Measurements from ENCODE around the gene COA8. TPM values are rescaled to one million over a fixed set of nuclear protein-coding genes. Genes with fewer than 3 reads are reported as not detected.
A peak's percentile ranks its signal among the peaks of the same experiment; 100 is the strongest.

COA8 gene
- total and polyA plus RNA-seq, 7 experiments from 2014 or later, result 13.6 to 51.3 (median 25.5) TPM

DNA sequence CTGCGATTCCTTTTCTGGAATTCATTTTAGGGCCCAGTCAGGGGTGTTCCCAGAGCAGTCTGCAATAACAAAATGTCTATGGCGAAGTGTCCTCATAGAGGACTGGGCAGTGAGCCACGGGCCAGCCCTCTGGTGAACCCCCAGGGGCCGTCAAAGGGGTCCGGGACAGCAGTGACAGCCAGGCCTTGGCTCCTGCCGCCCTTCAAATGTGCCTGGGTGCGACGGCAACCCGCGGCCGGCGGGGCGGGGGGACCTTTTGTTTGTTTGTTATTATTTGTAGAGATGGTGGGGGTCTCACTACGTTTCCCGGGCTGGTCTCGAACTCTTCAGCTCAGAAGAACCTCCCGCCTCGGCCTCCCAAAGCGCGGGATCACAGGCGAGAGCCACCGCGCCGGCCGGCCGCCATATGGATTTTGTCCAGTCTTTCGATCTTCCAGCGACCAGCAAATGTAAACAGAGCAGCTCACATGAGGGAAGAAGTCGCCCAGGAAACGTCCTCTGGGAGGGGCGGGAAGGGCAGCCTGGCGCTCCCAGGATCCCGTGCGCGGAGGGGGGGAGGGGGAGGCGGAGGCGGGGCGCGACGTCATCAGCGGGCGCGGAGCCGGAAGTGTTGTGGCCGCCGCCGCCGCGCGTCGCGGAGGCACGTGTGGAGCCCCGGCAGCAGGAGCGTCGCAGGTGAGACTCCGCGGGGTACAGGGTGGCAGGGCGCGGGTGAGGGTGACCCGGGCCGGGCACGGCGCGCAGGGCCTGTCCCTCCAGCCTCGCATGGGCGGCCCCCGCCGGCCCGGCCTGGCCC lies 34.0 kb upstream of the COA8 start, which contains the start of gene TRMT61A:
Gene TRMT61A (plus strand): TSS at position 610 of the 796 bp plus-strand sequence. CDS start 783 bp downstream, outside the sequence.
- intact Hi-C loops (cut with micrococcal nuclease), result loop anchor here (1.0 to 5.0 kb wide), 6 partner anchors 7 to 394 kb away; partner anchors contain the start of genes BAG5 (in 2 of the 2), COA8 (in 2 of the 2), EIF5 (in 1 of the 2) and KLC1 (in 1 of the 2)
- peaks cover 0 to 21% (median 1%) of the 10 kb centered on the region in 5 donors for H3K27me3 Mint-ChIP-seq
- peak within 1 kb of the TSS; percentile 96 for H3K4me3 ChIP-seq (ENCODE audit: low read length)
- peaks cover 30 to 39% (median 35%) of the 10 kb centered on the region in 7 donors for H3K4me1 Mint-ChIP-seq
- DNase-seq, result peak; percentile 58 to 80 (median 74)
- H3K9me3 ChIP-seq (ENCODE audit: control insufficient read depth in 2 of 3, low read length in 3 of 3), result no peaks in the 10 kb centered on the region
- POLR2A ChIA-PET, result interaction anchor here (0.7 to 2.4 kb wide), 5 partner anchors 10 to 194 kb away, joined by 3 to 15 read pairs (median 4); partner anchors contain the start of genes BAG5, COA8 and EIF5
- no peaks in the 10 kb centered on the region for H3K36me3 Mint-ChIP-seq
- peak within 1 kb of the TSS; percentile 89 to 97 (median 95) for H3K4me3 Mint-ChIP-seq
- no peaks in the 10 kb centered on the region for H3K27me3 ChIP-seq (ENCODE audit: control insufficient read depth in 2 of 2, insufficient read depth in 2 of 2, low read length in 2 of 2)
- H3K27ac Mint-ChIP-seq, result peak within 1 kb of the TSS; percentile 91 to 98 (median 96)
- ATAC-seq, result peak; percentile 85
- H3K4me1 ChIP-seq (ENCODE audit: control insufficient read depth in 2 of 2, insufficient read depth in 2 of 2, low read length in 2 of 2), result peaks cover 19 to 21% of the 10 kb centered on the region in 2 donors
- peak within 1 kb of the TSS; percentile 81 for H3K27ac ChIP-seq (ENCODE audit: low read depth, low read length)
- peaks cover 0 to 30% (median 0%) of the 10 kb centered on the region in 3 experiments for H3K36me3 ChIP-seq (ENCODE audit: control insufficient read depth in 2 of 3, insufficient read depth in 3 of 3, low read length in 3 of 3)
- peaks cover 0 to 2% (median 0%) of the 10 kb centered on the region in 11 donors for H3K9me3 Mint-ChIP-seq
- CTCF ChIA-PET, result interaction anchor here (1.8 kb wide), 1 partner anchor 18 kb away, joined by 12 read pairs; no protein-coding TSS in a partner anchor

DNA sequence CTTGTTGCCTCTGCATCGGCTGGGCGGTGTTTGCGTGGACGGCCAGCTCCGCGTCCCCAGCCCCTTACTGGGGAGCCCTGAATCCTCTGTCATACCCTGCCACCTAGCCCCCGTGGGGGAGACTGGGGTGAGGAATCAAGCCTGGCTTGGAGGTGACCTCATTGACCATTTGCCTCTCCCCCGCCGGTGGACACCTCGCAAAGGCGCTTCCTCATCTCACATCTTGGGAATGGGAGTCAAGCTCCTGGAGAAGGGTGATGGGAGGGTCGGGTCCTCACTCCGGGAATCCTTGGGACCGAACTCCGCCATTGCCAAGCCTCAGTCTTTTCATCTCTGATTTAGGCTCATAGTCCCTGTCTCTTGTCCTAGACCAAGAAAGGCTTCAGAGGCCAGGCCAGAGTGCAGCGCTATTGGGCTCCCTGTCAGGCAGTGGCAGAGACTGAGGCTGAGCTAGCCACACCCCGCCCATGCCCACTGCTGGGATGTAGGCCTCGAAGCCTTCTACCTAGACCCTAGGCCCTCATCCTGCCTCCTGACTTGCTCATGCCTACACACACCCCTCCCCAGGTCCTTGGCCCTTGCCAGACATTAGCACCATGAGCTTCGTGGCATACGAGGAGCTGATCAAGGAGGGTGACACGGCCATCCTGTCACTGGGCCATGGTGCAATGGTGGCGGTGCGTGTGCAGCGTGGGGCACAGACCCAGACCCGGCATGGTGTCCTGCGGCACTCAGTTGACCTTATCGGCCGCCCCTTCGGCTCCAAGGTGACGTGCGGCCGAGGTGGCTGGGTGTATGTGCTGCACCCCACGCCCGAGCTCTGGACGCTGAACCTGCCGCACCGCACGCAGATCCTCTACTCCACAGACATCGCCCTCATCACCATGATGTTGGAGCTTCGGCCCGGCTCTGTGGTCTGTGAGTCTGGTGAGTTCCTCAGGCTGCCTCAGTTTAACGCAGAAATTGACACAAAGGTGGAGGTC lies 33.1 kb upstream of the COA8 start:
- intact Hi-C loops (cut with micrococcal nuclease), result loop anchor here (1.0 to 5.0 kb wide), 6 partner anchors 8 to 393 kb away; partner anchors contain the start of genes BAG5 (in 2 of the 2), COA8 (in 2 of the 2), EIF5 (in 1 of the 2) and KLC1 (in 1 of the 2)
- peaks cover 19 to 21% of the 10 kb centered on the region in 2 donors for H3K4me1 ChIP-seq (ENCODE audit: control insufficient read depth in 2 of 2, insufficient read depth in 2 of 2, low read length in 2 of 2)
- H3K27me3 Mint-ChIP-seq, result peaks cover 0 to 12% (median 0%) of the 10 kb centered on the region in 5 donors
- no peak for ATAC-seq
- H3K9me3 ChIP-seq (ENCODE audit: control insufficient read depth in 2 of 3, low read length in 3 of 3), result no peaks in the 10 kb centered on the region
- H3K27ac Mint-ChIP-seq, result peak overlapping the region; percentile 91 to 98 (median 95)
- peaks cover 0 to 39% (median 0%) of the 10 kb centered on the region in 3 experiments for H3K36me3 ChIP-seq (ENCODE audit: control insufficient read depth in 2 of 3, insufficient read depth in 3 of 3, low read length in 3 of 3)
- peak overlapping the region; percentile 96 for H3K4me3 ChIP-seq (ENCODE audit: low read length)
- peaks cover 30 to 39% (median 35%) of the 10 kb centered on the region in 7 donors for H3K4me1 Mint-ChIP-seq
- no peak for DNase-seq
- no peaks in the 10 kb centered on the region for H3K36me3 Mint-ChIP-seq
- peaks cover 0 to 2% (median 0%) of the 10 kb centered on the region in 11 donors for H3K9me3 Mint-ChIP-seq
- no peaks in the 10 kb centered on the region for H3K27me3 ChIP-seq (ENCODE audit: control insufficient read depth in 2 of 2, insufficient read depth in 2 of 2, low read length in 2 of 2)
- CTCF ChIA-PET, result interaction anchor here (1.4 to 1.8 kb wide), 2 partner anchors 11 to 17 kb away, joined by 5 to 12 read pairs; no protein-coding TSS in a partner anchor
- POLR2A ChIA-PET, result interaction anchor here (0.5 to 2.4 kb wide), 7 partner anchors 11 to 195 kb away, joined by 3 to 15 read pairs (median 4); partner anchors contain the start of genes BAG5, COA8 and EIF5
- H3K27ac ChIP-seq (ENCODE audit: low read depth, low read length), result peak overlapping the region; percentile 81
- H3K4me3 Mint-ChIP-seq, result peak overlapping the region; percentile 89 to 97 (median 95)

DNA sequence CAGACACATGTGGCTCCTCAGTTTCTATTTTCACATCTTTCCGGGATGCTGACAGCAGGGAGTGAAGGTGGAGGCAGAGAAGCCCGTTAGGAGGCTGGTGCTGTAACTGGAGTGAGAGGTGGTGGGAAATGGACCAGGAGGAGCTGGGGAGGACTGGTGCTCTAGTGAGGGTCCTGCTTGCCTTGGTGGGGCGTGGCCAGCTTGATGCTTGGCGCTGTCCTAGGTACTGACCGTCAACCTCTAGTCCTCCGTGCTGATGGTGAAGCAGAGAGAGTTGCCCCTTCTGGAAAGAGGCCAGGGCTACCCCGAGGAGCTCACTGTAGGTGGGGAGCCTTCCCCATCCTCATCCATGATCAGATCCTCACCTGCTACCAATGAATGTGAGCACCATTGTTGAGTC lies 32.4 kb upstream of the COA8 start:
- Histone ChIP-seq H3K9me3 (ENCODE audit: control insufficient read depth in 2 of 3, low read length in 3 of 3) (no peaks in the 10 kb centered on the region), H3K27ac (ENCODE audit: low read depth, low read length) (peak overlapping the region; percentile 81), H3K27me3 (ENCODE audit: control insufficient read depth in 2 of 2, insufficient read depth in 2 of 2, low read length in 2 of 2) (no peaks in the 10 kb centered on the region), H3K4me3 (ENCODE audit: low read length) (no peak overlapping the region), H3K4me1 (ENCODE audit: control insufficient read depth in 2 of 2, insufficient read depth in 2 of 2, low read length in 2 of 2) (peaks cover 19 to 21% of the 10 kb centered on the region in 2 donors), H3K36me3 (ENCODE audit: control insufficient read depth in 2 of 3, insufficient read depth in 3 of 3, low read length in 3 of 3) (peaks cover 0 to 46% (median 0%) of the 10 kb centered on the region in 3 experiments)
- ATAC-seq, result no peak
- Mint-ChIP-seq H3K4me1 (peaks cover 30 to 39% (median 34%) of the 10 kb centered on the region in 7 donors), H3K36me3 (no peaks in the 10 kb centered on the region), H3K27me3 (peaks cover 0 to 6% (median 0%) of the 10 kb centered on the region in 5 donors), H3K4me3 (peak overlapping the region; percentile 89 to 97 (median 95)), H3K27ac (peak overlapping the region in 6 of 9 donors; percentile 48 to 97 (median 94)), H3K9me3 (peaks cover 0 to 2% (median 0%) of the 10 kb centered on the region in 11 donors)
- intact Hi-C loops (cut with micrococcal nuclease), result no loop called here
- ChIA-PET CTCF (interaction anchor here (1.4 to 1.8 kb wide), 2 partner anchors 12 to 16 kb away, joined by 5 to 12 read pairs; no protein-coding TSS in a partner anchor), POLR2A (interaction anchor here (0.5 to 2.4 kb wide), 9 partner anchors 12 to 196 kb away, joined by 3 to 15 read pairs (median 3); partner anchors contain the start of genes BAG5, COA8 and EIF5)
- DNase-seq, result no peak

DNA sequence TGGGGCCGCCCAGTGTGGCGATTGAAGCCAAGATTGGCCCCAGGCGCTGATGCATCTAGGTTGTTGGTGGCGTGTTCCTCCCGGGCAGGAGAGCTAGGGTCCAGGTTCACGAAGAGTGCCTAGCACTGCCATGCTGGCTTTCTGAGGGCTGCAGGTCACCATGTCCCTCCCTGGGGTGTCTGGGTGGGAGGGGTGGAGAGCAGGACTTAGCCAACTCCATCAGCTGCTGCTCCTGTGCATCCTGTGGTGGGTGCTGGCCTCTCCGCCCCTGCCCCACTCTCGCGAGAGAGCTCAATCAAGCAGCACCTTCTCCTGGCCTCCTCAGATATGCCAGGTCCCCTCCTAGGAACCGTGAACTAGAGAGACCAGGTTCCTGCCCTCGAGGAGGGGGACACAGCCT lies 31.9 kb upstream of the COA8 start:
- Mint-ChIP-seq H3K4me3 (peak overlapping the region; percentile 89 to 97 (median 95)), H3K27me3 (peaks cover 0 to 1% (median 0%) of the 10 kb centered on the region in 5 donors), H3K36me3 (no peaks in the 10 kb centered on the region), H3K4me1 (peaks cover 30 to 35% (median 33%) of the 10 kb centered on the region in 7 donors), H3K9me3 (peaks cover 0 to 2% (median 0%) of the 10 kb centered on the region in 11 donors), H3K27ac (peak overlapping the region in 3 of 9 donors; percentile 94 to 96 (median 95))
- H3K4me3 ChIP-seq (ENCODE audit: low read length), result no peak overlapping the region
- ATAC-seq (no peak), DNase-seq (no peak)
- ChIA-PET CTCF (interaction anchor here (1.4 kb wide), 1 partner anchor 12 kb away, joined by 5 read pairs; no protein-coding TSS in a partner anchor), POLR2A (interaction anchor here (0.8 to 2.4 kb wide), 4 partner anchors 12 to 196 kb away, joined by 3 to 15 read pairs (median 4); partner anchors contain the start of genes BAG5, COA8 and EIF5)
- peaks cover 19 to 21% of the 10 kb centered on the region in 2 donors for H3K4me1 ChIP-seq (ENCODE audit: control insufficient read depth in 2 of 2, insufficient read depth in 2 of 2, low read length in 2 of 2)
- peaks cover 0 to 50% (median 0%) of the 10 kb centered on the region in 3 experiments for H3K36me3 ChIP-seq (ENCODE audit: control insufficient read depth in 2 of 3, insufficient read depth in 3 of 3, low read length in 3 of 3)
- no peaks in the 10 kb centered on the region for H3K9me3 ChIP-seq (ENCODE audit: control insufficient read depth in 2 of 3, low read length in 3 of 3)
- H3K27me3 ChIP-seq (ENCODE audit: control insufficient read depth in 2 of 2, insufficient read depth in 2 of 2, low read length in 2 of 2), result no peaks in the 10 kb centered on the region
- intact Hi-C loops (cut with micrococcal nuclease), result no loop called here
- no peak overlapping the region for H3K27ac ChIP-seq (ENCODE audit: low read depth, low read length)

DNA sequence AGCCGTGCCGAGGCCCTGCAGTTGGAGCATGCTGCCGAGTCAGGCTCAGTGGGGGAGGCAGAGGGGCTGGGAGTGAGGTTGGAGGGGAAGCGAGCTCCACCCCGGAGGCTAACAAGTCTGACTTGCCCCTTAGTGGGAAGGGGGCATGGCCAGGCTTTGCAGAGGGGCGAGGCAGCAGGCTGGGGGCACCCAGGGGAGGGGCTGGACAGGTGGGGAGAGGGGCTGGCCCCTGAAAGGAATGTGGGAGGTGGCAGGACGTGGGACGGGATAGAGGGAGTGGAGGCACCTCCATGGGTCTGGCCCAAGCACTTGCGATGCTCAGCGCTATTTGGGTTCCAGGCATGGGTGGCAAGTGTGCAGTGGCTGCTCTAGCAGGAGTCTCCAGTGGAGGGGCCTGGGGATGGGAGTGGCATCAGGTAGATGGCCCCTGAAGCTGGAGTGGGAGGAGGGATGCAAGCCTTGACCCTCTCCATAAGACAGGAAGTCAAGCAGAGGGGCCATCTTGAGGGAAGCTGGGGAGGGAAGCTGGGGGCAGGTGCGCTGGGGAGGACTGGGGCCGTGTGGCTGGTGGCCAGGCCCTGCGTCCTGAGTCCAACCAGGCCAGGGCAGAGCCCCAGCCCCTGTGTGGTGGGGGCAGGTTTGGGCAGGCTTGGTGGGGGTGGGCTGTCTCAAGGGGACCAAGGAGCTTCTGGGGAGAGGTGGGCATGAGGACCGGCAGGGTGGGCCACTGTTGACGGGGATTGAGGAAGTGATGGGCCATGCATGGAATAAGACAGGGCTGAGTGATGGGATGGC lies 31.1 kb upstream of the COA8 start:
- ATAC-seq (no peak), DNase-seq (no peak)
- no peaks in the 10 kb centered on the region for H3K27me3 ChIP-seq (ENCODE audit: control insufficient read depth in 2 of 2, insufficient read depth in 2 of 2, low read length in 2 of 2)
- H3K36me3 ChIP-seq (ENCODE audit: control insufficient read depth in 2 of 3, insufficient read depth in 3 of 3, low read length in 3 of 3), result peaks cover 0 to 52% (median 0%) of the 10 kb centered on the region in 3 experiments
- Mint-ChIP-seq H3K4me1 (peaks cover 30 to 34% (median 32%) of the 10 kb centered on the region in 7 donors), H3K4me3 (peak overlapping the region in 8 of 10 donors; percentile 6 to 95 (median 42)), H3K27ac (peak overlapping the region in 3 of 9 donors; percentile 26 to 74 (median 28)), H3K36me3 (no peaks in the 10 kb centered on the region), H3K27me3 (no peaks in the 10 kb centered on the region), H3K9me3 (peaks cover 0 to 2% (median 0%) of the 10 kb centered on the region in 11 donors)
- ChIA-PET CTCF (no interaction called here), POLR2A (interaction anchor here (0.6 to 2.4 kb wide), 4 partner anchors 13 to 379 kb away, joined by 3 to 15 read pairs (median 3); partner anchors contain the start of gene EIF5)
- no peaks in the 10 kb centered on the region for H3K9me3 ChIP-seq (ENCODE audit: control insufficient read depth in 2 of 3, low read length in 3 of 3)
- H3K27ac ChIP-seq (ENCODE audit: low read depth, low read length), result no peak overlapping the region
- intact Hi-C loops (cut with micrococcal nuclease), result no loop called here
- H3K4me1 ChIP-seq (ENCODE audit: control insufficient read depth in 2 of 2, insufficient read depth in 2 of 2, low read length in 2 of 2), result peaks cover 19 to 21% of the 10 kb centered on the region in 2 donors
- H3K4me3 ChIP-seq (ENCODE audit: low read length), result no peak overlapping the region
